CD4-positive, alpha-beta T cell treated with Interferon gamma for 1 hour (primary cell): Measurements from ENCODE around the gene SYDE1.

ENCODE experiments used
- DNase-seq: peaks from one replicate; pipeline ENCODE4 v3.0.0-alpha.2; 2020

The SYDE1 gene

DNA sequence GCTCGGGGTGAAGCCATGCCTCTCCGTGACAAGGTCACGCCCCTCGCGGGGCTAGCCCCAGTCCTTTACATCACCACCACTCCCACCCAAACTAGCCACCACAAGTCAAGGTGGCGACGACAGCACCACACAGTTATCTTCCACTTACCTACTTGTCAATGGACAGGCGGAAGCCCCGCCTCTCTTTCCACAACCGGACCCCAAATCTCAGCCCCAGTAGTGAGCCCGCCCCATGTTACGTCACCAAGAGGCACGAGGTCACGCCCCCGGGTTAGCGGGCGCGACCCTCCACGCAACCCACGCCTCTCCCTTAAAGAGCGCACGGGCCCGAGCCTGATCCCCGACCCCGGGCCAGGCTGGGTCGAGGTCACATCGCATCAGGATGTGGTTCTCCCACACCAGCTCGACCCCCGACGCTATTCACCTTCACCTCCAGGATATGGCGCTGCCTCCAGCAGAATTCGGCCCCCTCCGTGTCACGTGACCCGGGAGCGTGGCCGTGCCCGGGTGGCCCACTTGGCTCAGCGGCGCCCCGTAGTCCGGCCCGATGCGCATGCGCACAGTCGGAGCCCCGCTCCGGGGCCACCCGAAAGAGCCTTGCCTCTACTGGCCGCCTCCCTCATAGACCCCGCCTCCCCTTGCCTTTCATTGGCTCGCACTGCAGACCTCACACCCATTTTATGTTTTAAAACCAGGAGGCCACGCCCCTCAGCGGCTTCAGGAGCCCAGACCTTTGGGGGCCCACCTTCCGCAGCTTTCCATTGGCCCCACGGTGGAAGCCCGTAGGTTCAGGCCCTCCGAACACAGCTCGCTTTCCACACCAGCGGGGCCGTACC lies 18.2 kb downstream of the SYDE1 start:
- DNase-seq = peak; percentile 98

- no peak for DNase-seq
Measured at GRCh38 chr19:15126131-15126910, 19.1 kb downstream of the SYDE1 start.

DNA sequence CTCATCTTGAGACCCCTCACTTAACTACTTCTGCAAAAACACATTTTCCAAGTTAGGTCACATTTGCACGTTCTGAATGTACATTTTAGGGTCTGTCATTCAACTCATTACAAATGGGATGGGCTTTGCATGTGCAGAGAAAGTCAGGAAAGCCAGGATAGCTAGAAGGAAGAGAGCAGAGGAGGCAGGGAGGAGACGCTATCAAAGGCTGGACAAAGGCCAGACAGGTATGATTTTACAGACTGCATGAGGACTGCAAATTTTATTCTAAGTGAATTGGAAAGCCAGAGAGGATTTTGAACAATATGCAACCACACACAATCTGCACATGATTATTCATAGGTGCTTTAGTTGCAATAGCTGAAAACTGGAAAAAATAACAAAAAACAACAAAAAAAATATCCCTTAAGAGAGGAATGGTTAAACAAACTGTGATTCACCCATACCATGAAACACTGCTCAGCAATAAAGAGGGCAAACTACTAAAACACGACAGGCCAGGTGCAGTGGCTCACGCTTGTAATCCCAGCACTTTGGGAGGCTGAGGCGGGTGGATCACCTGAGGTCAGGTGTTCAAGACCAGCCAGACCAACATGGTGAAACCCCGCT lies 21.1 kb downstream of the SYDE1 start:
- no peak for DNase-seq

GRCh38 chr19:15129856-15130585 lies 22.8 kb downstream of the SYDE1 start:
- DNase-seq = no peak

- DNase-seq = no peak
Measured at GRCh38 chr19:15136234-15136954, 29.2 kb downstream of the SYDE1 start.

DNA sequence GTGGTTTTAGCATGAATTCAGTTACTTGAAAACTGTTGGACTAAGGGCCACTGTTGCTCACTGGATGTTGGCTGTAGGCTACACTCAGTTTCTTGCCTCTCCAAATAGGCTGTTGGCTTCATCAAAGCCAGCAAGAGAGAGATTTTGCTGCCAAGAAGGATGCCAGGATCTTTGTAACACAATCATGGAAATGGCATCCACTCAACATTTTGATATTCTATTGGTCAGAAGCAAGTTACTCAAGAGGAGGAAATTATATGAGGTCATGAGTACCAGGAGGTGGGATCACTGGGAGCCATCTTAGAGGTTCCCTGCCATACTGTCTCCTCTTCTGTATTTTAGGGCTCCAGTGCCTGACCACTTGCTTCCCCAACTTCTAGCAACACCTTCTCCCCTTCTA lies 30.6 kb downstream of the SYDE1 start:
- no peak for DNase-seq

DNA sequence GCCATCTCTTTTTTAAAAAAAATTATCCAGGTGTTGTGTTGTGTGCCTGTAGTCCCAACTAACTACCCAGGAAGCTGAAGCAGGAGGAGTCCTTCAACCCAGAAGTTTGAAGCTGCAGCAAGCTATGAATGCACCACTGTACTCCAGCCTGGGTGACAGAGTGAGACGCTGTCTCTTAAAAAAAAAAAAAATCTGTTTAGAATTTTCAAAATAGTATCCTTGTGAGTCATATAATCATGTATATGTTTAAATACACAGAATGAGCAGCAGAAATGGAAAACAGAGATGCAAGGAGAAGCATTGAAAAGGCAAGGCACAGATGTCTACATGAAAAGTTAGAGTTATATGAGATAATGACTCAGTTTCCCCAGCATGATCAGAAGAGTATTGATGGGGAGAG lies 31.2 kb downstream of the SYDE1 start:
- no peak for DNase-seq

DNA sequence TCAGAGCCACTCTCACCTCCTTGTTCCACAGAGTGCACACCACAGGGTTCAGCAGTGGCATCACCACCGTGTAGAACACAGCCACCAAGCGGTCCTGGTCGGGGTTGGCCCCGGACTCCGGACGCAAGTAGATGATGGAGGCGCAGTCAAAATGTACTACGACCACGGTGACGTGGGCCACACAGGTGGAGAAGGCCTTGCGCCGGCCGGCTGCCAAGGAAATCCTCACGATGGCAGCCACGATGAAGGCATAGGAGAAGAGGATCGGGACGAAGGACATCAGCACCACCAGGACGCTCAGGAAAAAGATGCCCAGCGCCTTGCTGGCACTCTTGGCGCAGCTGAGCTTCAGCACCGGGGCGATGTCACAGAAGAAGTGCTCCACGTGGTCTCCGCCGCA lies 33.9 kb downstream of the SYDE1 start:
- no peak for DNase-seq

- DNase-seq = no peak
Measured at GRCh38 chr19:15142313-15142712, 35.1 kb downstream of the SYDE1 start.

- DNase-seq = no peak
Measured at GRCh38 chr19:15144046-15144646, 36.9 kb downstream of the SYDE1 start.

- no peak for DNase-seq
Measured at GRCh38 chr19:15147090-15147489, 39.9 kb downstream of the SYDE1 start.

- no peak for DNase-seq
Measured at GRCh38 chr19:15149737-15150136, 42.5 kb downstream of the SYDE1 start.

DNA sequence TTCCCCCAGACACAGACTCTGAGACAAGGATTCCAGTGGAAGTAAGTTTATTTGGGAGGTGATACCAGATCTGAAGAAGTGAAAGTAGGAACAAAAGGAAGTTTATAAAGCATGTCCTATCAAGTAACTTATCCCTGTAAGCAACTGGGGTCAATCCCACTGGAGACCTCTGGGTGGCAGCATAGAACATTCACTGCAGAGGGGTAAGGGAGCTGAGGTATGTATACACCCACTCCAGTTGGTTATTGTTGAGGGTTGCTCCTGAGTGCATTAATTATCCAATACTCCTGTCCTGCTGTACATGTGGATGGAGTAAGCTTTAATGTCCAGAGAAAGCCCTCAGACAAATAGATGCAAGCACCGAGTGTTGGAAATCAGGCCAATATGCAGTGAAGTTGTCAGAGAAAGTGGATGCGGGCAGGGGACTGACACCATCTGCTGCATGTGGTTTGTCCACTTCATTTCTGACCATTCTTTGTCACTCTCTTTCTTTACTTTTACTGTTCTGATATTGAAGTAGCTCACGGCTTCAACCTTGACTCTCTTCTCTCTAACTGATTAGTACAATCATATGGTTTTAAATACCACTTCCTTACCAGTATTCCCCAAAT lies 46.9 kb downstream of the SYDE1 start:
- peak; percentile 15 for DNase-seq

GRCh38 chr19:15155296-15155695 lies 48.1 kb downstream of the SYDE1 start:
- DNase-seq = no peak

DNA sequence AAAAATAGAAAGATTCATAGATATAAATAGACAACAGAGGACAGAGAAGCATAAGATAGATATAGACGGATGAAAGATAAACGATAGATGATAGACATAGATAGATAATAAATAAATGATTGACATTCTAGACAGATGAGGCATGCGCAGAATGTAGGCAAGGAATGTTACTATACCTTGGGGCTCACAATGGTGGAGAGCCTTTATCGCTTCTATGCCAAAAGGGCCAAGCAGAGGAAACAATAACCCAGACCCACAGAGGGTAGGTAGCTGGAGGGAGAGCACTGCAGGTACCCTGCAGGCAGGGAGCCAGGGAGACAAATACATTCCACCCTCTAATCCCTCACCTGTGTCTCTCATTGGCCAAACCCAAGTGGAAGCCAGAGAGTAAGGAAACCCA lies 49.2 kb downstream of the SYDE1 start:
- no peak for DNase-seq

DNA sequence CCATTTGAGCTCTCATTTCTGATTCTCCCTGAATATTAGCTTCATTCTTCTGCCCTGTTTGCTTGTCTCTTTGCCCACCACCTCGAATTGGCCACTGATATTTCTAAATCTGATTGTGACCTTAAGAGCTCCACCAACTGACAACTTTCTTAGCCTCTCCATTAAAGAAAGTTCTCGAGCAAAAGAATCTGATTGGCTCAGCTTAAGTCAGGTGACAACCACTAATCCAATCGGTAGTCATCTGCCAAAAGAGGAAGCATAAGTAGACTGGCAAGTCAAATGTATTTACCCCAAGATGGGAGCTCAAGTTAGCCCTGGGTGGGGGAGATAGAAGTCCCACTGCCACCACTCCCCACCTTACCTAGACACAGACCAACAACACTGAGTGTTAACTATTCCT lies 52.0 kb downstream of the SYDE1 start:
- DNase-seq = no peak

GRCh38 chr19:15161028-15161984 lies 54.1 kb downstream of the SYDE1 start:
- DNase-seq = no peak
